Measurements from ENCODE around the gene RSRP1. TPM values are rescaled to one million over a fixed set of nuclear protein-coding genes. Genes with fewer than 3 reads are reported as not detected.

The RSRP1 gene
- polyA plus RNA-seq, 1 donor from 2014 or later: 56.0 TPM

DNA sequence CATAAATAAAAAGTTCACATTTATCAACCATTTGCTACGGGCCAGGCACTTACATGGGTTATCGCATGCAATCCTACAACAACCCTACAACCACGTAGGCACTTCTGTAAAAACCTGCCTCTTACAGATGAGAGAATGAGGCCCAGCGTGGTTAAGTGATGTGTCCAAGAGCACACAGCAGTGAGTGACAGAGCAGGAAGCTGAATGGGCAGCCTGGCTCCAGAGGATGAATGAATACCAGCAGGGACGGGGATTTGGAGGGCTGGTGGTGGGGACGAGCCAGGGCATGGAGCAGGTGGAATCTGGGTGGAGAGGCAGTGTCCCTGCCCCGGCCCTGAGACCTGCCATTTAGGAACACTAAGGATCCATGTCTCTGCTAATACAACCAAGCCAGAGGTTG is 50.4 kb downstream of the RSRP1 start:
- Mint-ChIP-seq H3K9me3 (no peaks in the 10 kb centered on the region), H3K27ac (no peak overlapping the region), H3K36me3 (no peaks in the 10 kb centered on the region), H3K4me1 (peaks cover 5 to 8% (median 8%) of the 10 kb centered on the region in 3 donors), H3K4me3 (no peak overlapping the region), H3K27me3 (peaks cover 3% of the 10 kb centered on the region)

DNA sequence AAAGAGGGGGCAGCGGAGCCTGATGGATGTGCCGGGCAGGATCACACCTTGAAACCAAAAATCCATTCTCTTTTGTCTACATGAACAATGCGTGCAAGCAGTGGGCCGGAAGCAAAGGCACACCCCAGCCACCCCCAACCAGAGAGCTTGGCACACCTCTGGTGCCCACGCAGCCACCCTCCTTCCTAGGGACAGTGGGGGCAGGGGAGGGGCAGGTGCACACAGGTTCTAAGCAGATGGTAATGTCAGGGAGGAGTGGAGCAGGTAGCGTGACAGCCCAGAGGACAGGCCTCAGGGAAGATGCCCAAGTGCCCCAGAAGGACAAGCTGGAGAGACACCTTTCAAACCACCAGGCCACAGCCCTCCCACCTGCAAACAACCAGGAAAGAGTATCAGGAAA is 51.4 kb downstream of the RSRP1 start:
- no peaks in the 10 kb centered on the region for H3K9me3 Mint-ChIP-seq
- H3K27me3 Mint-ChIP-seq: peaks cover 3% of the 10 kb centered on the region
- H3K4me3 Mint-ChIP-seq: no peak overlapping the region
- H3K36me3 Mint-ChIP-seq: no peaks in the 10 kb centered on the region
- no peak overlapping the region for H3K27ac Mint-ChIP-seq
- peaks cover 5 to 8% (median 8%) of the 10 kb centered on the region in 3 donors for H3K4me1 Mint-ChIP-seq

GRCh38 chr1:25194572-25195020 is 52.7 kb downstream of the RSRP1 start:
- Mint-ChIP-seq H3K4me1 (peaks cover 5 to 8% (median 8%) of the 10 kb centered on the region in 3 donors), H3K27me3 (peaks cover 1% of the 10 kb centered on the region), H3K36me3 (no peaks in the 10 kb centered on the region), H3K27ac (no peak overlapping the region), H3K9me3 (no peaks in the 10 kb centered on the region), H3K4me3 (no peak overlapping the region)

- no peaks in the 10 kb centered on the region for H3K9me3 Mint-ChIP-seq
- peak overlapping the region in 1 of 4 donors; percentile 6 for H3K4me3 Mint-ChIP-seq
- H3K36me3 Mint-ChIP-seq: no peaks in the 10 kb centered on the region
- peaks cover 1% of the 10 kb centered on the region for H3K27me3 Mint-ChIP-seq
- peaks cover 5 to 8% (median 8%) of the 10 kb centered on the region in 3 donors for H3K4me1 Mint-ChIP-seq
- H3K27ac Mint-ChIP-seq: no peak overlapping the region
Observed at GRCh38 chr1:25194054-25194453, 53.2 kb downstream of the RSRP1 start.

GRCh38 chr1:25193229-25193628 is 54.0 kb downstream of the RSRP1 start:
- Mint-ChIP-seq H3K27me3 (peaks cover 1% of the 10 kb centered on the region), H3K9me3 (no peaks in the 10 kb centered on the region), H3K36me3 (no peaks in the 10 kb centered on the region), H3K4me1 (peaks cover 1 to 3% (median 3%) of the 10 kb centered on the region in 3 donors), H3K27ac (no peak overlapping the region), H3K4me3 (no peak overlapping the region)

Other genes with a start within 250 kb of the RSRP1 start
- gene SYF2, start 15.0 kb downstream of the RSRP1 start, polyA plus RNA-seq: 91.2 TPM
- 0.19 TPM for gene RHD, start 25.1 kb upstream of the RSRP1 start, polyA plus RNA-seq
- 111 TPM for gene TMEM50A, start 90.9 kb upstream of the RSRP1 start, polyA plus RNA-seq
- gene RHCE, start 173.4 kb upstream of the RSRP1 start, polyA plus RNA-seq: 0.30 TPM
- gene MACO1, start 183.4 kb upstream of the RSRP1 start, polyA plus RNA-seq: 8.3 TPM